Measurements from ENCODE around the gene PPP1R3G. TPM values are rescaled to one million over a fixed set of nuclear protein-coding genes. Genes with fewer than 3 reads are reported as not detected.
A peak's percentile ranks its signal among the peaks of the same experiment; 100 is the strongest.

The PPP1R3G gene
- total RNA-seq, 4 donors from 2014 or later: 0.26 to 6.0 (median 2.8) TPM

DNA sequence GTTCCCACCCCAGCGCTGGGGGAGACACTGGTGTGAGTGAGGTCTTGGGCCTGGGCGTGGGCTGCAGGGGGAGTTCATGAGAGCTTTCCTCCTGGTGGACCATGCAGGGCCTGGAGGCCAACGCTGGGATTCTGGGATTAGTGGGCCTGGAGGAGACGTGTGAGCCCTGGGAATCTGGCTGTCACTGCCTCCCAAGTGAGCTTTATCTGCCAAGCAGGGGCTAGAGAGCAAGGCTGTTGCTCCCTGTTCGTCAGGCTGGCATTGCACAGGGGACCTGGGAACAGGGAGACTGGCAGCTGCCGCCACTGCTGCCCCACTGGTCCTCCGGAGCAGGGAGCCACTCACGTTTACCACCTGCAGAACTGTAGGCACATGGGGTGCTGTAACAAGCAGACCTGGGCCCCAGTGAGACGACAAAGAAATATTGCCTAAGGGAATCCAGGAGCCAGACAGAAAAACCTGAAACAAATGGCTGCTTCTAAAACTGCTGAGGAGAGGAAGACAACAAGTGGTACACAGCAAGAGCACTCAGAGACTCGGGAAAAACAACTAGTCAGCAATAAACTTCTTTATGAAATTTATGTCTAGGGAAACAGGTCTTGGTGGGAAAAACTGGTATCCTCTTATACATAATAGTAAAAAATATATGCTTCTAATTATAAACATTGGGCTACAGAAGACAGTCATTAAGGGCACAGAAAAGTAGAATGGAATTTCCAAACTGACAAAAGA, 45.2 kb downstream of the PPP1R3G start:
- intact Hi-C loops (cut with DNase I; ENCODE audit: low total_unique reads): no loop called here
- DNase-seq: no peak
- H3K36me3 ChIP-seq: no peaks in the 10 kb centered on the region
- no peaks in the 10 kb centered on the region for H3K4me1 ChIP-seq
- TF ChIP-seq POLR2A (IDR thresholded peaks at IDR 0.05): no peak
- TF ChIP-seq, protein P1, sequence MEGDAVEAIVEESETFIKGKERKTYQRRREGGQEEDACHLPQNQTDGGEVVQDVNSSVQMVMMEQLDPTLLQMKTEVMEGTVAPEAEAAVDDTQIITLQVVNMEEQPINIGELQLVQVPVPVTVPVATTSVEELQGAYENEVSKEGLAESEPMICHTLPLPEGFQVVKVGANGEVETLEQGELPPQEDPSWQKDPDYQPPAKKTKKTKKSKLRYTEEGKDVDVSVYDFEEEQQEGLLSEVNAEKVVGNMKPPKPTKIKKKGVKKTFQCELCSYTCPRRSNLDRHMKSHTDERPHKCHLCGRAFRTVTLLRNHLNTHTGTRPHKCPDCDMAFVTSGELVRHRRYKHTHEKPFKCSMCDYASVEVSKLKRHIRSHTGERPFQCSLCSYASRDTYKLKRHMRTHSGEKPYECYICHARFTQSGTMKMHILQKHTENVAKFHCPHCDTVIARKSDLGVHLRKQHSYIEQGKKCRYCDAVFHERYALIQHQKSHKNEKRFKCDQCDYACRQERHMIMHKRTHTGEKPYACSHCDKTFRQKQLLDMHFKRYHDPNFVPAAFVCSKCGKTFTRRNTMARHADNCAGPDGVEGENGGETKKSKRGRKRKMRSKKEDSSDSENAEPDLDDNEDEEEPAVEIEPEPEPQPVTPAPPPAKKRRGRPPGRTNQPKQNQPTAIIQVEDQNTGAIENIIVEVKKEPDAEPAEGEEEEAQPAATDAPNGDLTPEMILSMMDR (IDR thresholded peaks at IDR 0.05): no peak
- H3K27me3 ChIP-seq: no peaks in the 10 kb centered on the region
- H3K9me3 ChIP-seq: no peaks in the 10 kb centered on the region
- H3K4me3 ChIP-seq: no peak overlapping the region
- H3K27ac ChIP-seq: no peak overlapping the region

DNA sequence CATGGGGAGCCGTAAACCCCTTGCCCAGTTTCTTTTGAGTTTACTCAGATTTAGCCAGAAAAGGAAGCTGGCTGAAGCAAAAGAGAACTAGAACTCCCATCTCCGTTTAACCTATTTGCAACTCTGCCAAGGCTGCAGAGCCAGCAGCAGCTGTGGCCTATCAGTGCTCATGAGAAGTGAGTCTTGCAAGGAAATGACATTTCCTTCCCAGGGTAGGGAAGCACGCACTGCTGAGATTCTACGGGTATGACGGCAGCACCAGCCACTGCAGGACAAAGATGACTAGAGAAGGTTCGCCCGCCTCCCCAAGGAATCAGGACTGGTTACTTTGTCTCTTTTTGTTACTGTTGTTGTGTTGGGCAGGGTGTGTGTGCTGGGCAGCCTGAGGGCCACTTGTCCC, 47.6 kb downstream of the PPP1R3G start:
- no peak overlapping the region for H3K4me3 ChIP-seq

DNA sequence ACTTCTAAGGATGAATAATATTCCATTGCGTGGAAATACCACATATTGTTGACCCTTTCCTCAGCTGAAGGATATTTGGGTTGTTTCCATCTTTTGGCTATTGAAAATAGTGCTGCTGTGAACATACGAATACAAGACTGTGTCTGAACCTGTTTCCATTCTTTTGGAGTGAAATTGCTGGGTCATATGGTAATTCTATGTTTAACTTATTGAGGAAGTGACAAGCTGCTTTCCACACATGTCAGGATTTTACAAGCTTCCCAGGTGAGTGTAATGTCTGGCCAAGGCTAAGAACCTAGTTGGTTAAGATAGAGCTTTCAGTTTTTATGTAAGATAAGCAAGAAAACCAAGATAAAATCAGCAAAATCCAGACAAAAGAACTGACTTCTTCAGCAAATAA, 48.8 kb downstream of the PPP1R3G start:
- intact Hi-C loops (cut with DNase I; ENCODE audit: low total_unique reads): no loop called here
- Histone ChIP-seq H3K4me3 (no peak overlapping the region), H3K9me3 (no peaks in the 10 kb centered on the region), H3K4me1 (no peaks in the 10 kb centered on the region), H3K27ac (no peak overlapping the region), H3K27me3 (no peaks in the 10 kb centered on the region), H3K36me3 (no peaks in the 10 kb centered on the region)
- DNase-seq: no peak
- TF ChIP-seq, protein P1 (IDR thresholded peaks at IDR 0.05): no peak
- no peak for TF ChIP-seq POLR2A (IDR thresholded peaks at IDR 0.05)

More for the DNA sequence above, 47.6 kb downstream of the PPP1R3G start:
- no peaks in the 10 kb centered on the region for H3K36me3 ChIP-seq
- H3K4me1 ChIP-seq: no peaks in the 10 kb centered on the region
- peak overlapping the region; percentile 55 to 69 for H3K27ac ChIP-seq
- intact Hi-C loops (cut with DNase I; ENCODE audit: low total_unique reads): no loop called here
- H3K9me3 ChIP-seq: no peaks in the 10 kb centered on the region
- no peak for TF ChIP-seq POLR2A (IDR thresholded peaks at IDR 0.05)
- TF ChIP-seq, protein P1 (IDR thresholded peaks at IDR 0.05): peak in 1 of 4 experiments; percentile 3
- peak; percentile 70 to 71 for DNase-seq
- no peaks in the 10 kb centered on the region for H3K27me3 ChIP-seq

DNA sequence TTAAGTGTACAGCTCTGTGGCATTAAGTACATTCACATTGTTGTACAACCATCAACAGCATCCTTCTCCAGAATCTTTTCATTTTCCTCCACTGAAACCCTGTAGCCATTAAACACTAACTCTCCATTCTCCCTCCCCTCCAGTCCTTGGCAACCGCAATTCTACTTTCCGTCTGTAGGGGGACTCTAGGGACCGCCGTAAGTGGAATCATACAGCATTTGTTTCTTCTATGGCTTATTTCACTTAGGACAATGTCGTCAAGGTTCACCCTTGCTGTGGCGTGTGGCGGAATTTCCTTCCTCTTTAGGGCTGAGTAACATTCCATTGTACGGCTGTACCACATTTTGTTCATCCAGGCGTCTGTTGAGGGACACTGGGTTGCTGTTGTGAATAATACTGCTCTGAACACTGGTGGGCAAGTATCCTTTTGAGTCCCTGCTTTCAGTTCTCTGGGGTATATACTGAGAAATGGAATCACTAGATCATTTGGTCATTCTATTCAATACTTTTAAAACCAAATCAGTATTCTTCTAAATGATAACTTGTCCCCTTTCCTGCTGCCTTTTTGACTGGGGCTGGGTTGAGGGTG, 50.7 kb downstream of the PPP1R3G start:
- no peak overlapping the region for H3K4me3 ChIP-seq
- H3K36me3 ChIP-seq: no peaks in the 10 kb centered on the region
- H3K27me3 ChIP-seq: no peaks in the 10 kb centered on the region
- H3K9me3 ChIP-seq: no peaks in the 10 kb centered on the region
- intact Hi-C loops (cut with DNase I; ENCODE audit: low total_unique reads): no loop called here
- TF ChIP-seq, protein P1 (IDR thresholded peaks at IDR 0.05): peak in 3 of 4 experiments; percentile 31 to 66 (median 32)
- no peak for TF ChIP-seq POLR2A (IDR thresholded peaks at IDR 0.05)
- no peak overlapping the region for H3K27ac ChIP-seq
- DNase-seq: no peak
- no peaks in the 10 kb centered on the region for H3K4me1 ChIP-seq

DNA sequence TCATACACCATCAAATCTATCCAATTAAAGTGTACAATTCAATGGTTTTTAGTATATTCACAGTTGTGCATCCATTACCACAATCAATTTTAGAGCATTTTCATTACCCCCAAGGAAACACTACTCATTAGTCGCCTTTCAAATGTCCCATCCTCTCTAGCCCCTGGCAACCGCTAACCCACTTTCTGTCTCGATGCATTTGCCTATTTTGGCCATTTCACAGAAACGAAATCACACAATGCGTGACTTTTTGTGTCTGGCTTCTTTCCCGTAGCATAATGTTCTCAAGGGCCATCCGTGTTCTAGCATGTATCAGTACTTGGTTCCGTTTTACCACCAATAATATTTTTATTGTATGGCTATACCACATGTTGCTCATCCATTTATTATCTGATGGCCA, 51.7 kb downstream of the PPP1R3G start:
- TF ChIP-seq POLR2A (IDR thresholded peaks at IDR 0.05): no peak
- TF ChIP-seq, protein P1 (IDR thresholded peaks at IDR 0.05): no peak
- Histone ChIP-seq H3K36me3 (no peaks in the 10 kb centered on the region), H3K4me3 (no peak overlapping the region), H3K27me3 (no peaks in the 10 kb centered on the region), H3K4me1 (no peaks in the 10 kb centered on the region), H3K9me3 (no peaks in the 10 kb centered on the region), H3K27ac (no peak overlapping the region)
- DNase-seq: no peak
- intact Hi-C loops (cut with DNase I; ENCODE audit: low total_unique reads): no loop called here
